Duodenal mucosa (tissue), 2 donors: Measurements from ENCODE around the gene PADI2.

Experiments used
- H3K27ac ChIP-seq: one replicate; pipeline ENCODE4 v1.7.0; 2013; ENCODE audit warnings: low read depth, low read length
- H3K27me3 ChIP-seq, 2 donors: one replicate each; pipeline ENCODE4 v1.7.0; 2013; ENCODE audit warnings: low read length in 2 of 2, control low read depth in 1 of 2; ENCODE audit not compliant: insufficient read depth in 2 of 2, control insufficient read depth in 1 of 2
- H3K36me3 ChIP-seq, 2 donors: one replicate each; pipeline ENCODE4 v1.7.0; 2013; ENCODE audit warnings: low read length in 2 of 2, control low read depth in 1 of 2; ENCODE audit not compliant: insufficient read depth in 2 of 2, control insufficient read depth in 1 of 2
- H3K4me1 ChIP-seq, 2 donors: one replicate each; pipeline ENCODE4 v1.7.0; 2013; ENCODE audit warnings: low read length in 2 of 2, control low read depth in 1 of 2; ENCODE audit not compliant: insufficient read depth in 2 of 2, control insufficient read depth in 1 of 2
- H3K4me3 ChIP-seq, 2 donors: one replicate each; pipeline ENCODE4 v1.7.0; 2013; ENCODE audit warnings: low read length in 2 of 2, low read depth in 1 of 2
- H3K9ac ChIP-seq, 2 donors: one replicate each; pipeline ENCODE4 v1.7.0; 2013; ENCODE audit warnings: low read length in 2 of 2, low read depth in 1 of 2
- H3K9me3 ChIP-seq, 2 donors: one replicate each; pipeline ENCODE4 v1.7.0; 2013; ENCODE audit warnings: low read length in 2 of 2, control low read depth in 1 of 2; ENCODE audit not compliant: control insufficient read depth in 1 of 2

Gene PADI2

DNA sequence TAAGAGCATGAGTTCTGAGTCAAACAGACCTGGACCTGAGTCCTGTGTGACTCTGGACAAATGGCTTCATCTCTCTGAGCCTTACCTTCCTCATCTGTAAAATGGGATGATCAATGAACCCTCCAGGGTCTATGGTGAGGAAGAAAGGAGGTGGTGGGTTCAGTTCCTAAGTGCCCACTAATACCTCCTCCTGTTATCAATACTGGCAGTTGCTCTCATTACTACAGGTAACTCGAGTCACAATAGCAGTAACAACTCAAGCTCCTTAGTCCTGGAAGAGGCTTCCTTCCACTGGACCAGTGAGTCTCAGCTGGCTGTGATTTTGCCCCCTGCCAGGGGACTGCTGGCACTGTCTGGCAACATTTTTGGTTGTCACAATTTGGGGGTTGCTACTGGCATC is 2.6 kb downstream of the PADI2 start:
- Histone ChIP-seq H3K4me3 (no peak overlapping the region), H3K9ac (no peak overlapping the region)

GRCh38 chr1:17113963-17114362 is 5.3 kb downstream of the PADI2 start:
- H3K4me1 ChIP-seq = peaks cover 12 to 19% of the 10 kb centered on the region in 2 donors
- H3K27me3 ChIP-seq = peaks cover 23 to 27% of the 10 kb centered on the region in 2 donors
- no peaks in the 10 kb centered on the region for H3K9me3 ChIP-seq
- no peak overlapping the region for H3K9ac ChIP-seq
- H3K36me3 ChIP-seq = no peaks in the 10 kb centered on the region
- H3K27ac ChIP-seq = no peak overlapping the region
- no peak overlapping the region for H3K4me3 ChIP-seq

More for the DNA sequence above, 2.6 kb downstream of the PADI2 start:
- peaks cover 26 to 37% of the 10 kb centered on the region in 2 donors for H3K27me3 ChIP-seq
- peaks cover 14% of the 10 kb centered on the region in 2 donors for H3K4me1 ChIP-seq
- H3K27ac ChIP-seq = no peak overlapping the region
- H3K36me3 ChIP-seq = no peaks in the 10 kb centered on the region
- H3K9me3 ChIP-seq = no peaks in the 10 kb centered on the region

DNA sequence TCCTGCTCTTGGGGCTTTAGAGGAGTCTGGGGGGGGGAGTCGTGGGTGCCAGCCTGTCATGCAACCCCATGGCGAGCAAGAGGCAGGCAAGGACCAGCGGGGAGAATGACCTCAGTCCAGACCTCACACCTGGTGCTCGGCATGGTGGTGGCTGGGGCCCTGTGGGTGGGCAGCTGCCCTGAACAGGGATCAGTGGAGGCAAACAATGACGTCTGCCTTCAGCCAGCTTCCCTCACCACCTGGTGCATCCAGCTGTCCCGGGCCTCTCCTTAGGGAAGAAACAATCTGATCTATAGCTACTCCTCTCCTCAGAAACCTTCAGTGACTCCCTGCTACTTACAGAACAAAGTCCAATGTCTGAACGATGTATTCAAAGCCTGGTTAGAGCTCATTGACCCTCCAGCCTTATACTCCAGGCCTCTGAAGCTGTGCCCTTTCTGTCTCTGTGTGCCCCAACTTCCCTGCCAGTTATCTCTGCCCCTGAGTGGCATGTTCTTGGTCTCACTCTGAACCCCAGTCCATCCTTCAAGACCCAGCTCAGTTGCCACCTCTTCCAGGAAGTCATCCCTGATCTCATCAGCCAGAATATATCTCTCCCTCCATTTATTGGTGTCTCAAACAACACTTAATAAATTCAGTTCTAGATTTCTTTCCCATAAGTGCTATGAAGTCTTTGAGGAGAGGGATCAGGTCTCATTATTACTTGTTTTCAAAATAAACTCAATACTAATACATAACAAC is 6.6 kb downstream of the PADI2 start:
- Histone ChIP-seq H3K27me3 (peaks cover 10 to 14% of the 10 kb centered on the region in 2 donors), H3K4me3 (no peak overlapping the region), H3K27ac (no peak overlapping the region), H3K36me3 (no peaks in the 10 kb centered on the region), H3K9me3 (no peaks in the 10 kb centered on the region), H3K4me1 (peaks cover 11 to 13% of the 10 kb centered on the region in 2 donors), H3K9ac (no peak overlapping the region)

- Histone ChIP-seq H3K9ac (no peak overlapping the region), H3K27ac (no peak overlapping the region), H3K36me3 (no peaks in the 10 kb centered on the region), H3K9me3 (no peaks in the 10 kb centered on the region), H3K4me1 (peaks cover 11 to 13% of the 10 kb centered on the region in 2 donors), H3K27me3 (peaks cover 4 to 10% of the 10 kb centered on the region in 2 donors), H3K4me3 (no peak overlapping the region)
Measured at GRCh38 chr1:17112076-17112475, 7.2 kb downstream of the PADI2 start.

- Histone ChIP-seq H3K4me3 (no peak overlapping the region), H3K4me1 (peaks cover 11 to 13% of the 10 kb centered on the region in 2 donors), H3K36me3 (no peaks in the 10 kb centered on the region), H3K27ac (no peak overlapping the region), H3K9me3 (no peaks in the 10 kb centered on the region), H3K9ac (no peak overlapping the region), H3K27me3 (no peaks in the 10 kb centered on the region)
Measured at GRCh38 chr1:17110555-17110926, 8.7 kb downstream of the PADI2 start.

GRCh38 chr1:17109892-17110554 is 9.2 kb downstream of the PADI2 start:
- H3K4me3 ChIP-seq = no peak overlapping the region
- no peak overlapping the region for H3K9ac ChIP-seq

DNA sequence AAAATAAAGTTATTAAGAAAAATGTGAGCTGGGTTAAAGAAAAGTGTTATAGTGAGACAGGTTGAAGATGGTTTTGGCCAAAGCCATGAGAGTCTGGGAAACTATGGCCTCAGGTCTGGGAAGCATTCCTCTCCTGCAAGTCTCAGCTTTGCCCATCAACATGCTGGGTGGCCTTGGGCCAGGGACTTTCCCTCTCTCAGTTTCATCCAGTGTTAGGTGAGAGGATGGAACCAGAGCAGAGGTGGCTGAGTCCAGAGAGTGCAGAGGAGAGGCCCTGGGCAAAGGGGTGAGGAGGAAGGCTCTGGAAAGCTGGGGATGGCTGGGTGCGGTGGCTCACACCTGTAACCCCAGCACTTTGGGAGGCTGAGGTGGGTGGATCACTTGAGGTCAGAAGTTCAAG is 10.5 kb downstream of the PADI2 start:
- H3K9me3 ChIP-seq = no peaks in the 10 kb centered on the region
- H3K27me3 ChIP-seq = no peaks in the 10 kb centered on the region
- peaks cover 11 to 13% of the 10 kb centered on the region in 2 donors for H3K4me1 ChIP-seq
- H3K27ac ChIP-seq = no peak overlapping the region
- no peak overlapping the region for H3K9ac ChIP-seq
- no peak overlapping the region for H3K4me3 ChIP-seq
- H3K36me3 ChIP-seq = no peaks in the 10 kb centered on the region

More at GRCh38 chr1:17109892-17110554, 9.2 kb downstream of the PADI2 start:
- H3K36me3 ChIP-seq = no peaks in the 10 kb centered on the region
- no peak overlapping the region for H3K27ac ChIP-seq
- peaks cover 11 to 13% of the 10 kb centered on the region in 2 donors for H3K4me1 ChIP-seq
- no peaks in the 10 kb centered on the region for H3K9me3 ChIP-seq
- no peaks in the 10 kb centered on the region for H3K27me3 ChIP-seq

GRCh38 chr1:17108360-17108759 is 10.9 kb downstream of the PADI2 start:
- H3K9me3 ChIP-seq = no peaks in the 10 kb centered on the region
- H3K9ac ChIP-seq = no peak overlapping the region
- H3K4me1 ChIP-seq = peaks cover 11 to 13% of the 10 kb centered on the region in 2 donors
- no peaks in the 10 kb centered on the region for H3K36me3 ChIP-seq
- no peak overlapping the region for H3K27ac ChIP-seq
- no peak overlapping the region for H3K4me3 ChIP-seq
- no peaks in the 10 kb centered on the region for H3K27me3 ChIP-seq

- Histone ChIP-seq H3K27me3 (no peaks in the 10 kb centered on the region), H3K9me3 (no peaks in the 10 kb centered on the region), H3K4me3 (no peak overlapping the region), H3K4me1 (peaks cover 5 to 7% of the 10 kb centered on the region in 2 donors), H3K36me3 (no peaks in the 10 kb centered on the region), H3K9ac (no peak overlapping the region), H3K27ac (no peak overlapping the region)
Measured at GRCh38 chr1:17104782-17105181, 14.5 kb downstream of the PADI2 start.

GRCh38 chr1:17102232-17102631 is 17.0 kb downstream of the PADI2 start:
- Histone ChIP-seq H3K4me3 (no peak overlapping the region), H3K36me3 (no peaks in the 10 kb centered on the region), H3K4me1 (peaks cover 3 to 4% of the 10 kb centered on the region in 2 donors), H3K9me3 (no peaks in the 10 kb centered on the region), H3K9ac (no peak overlapping the region), H3K27me3 (no peaks in the 10 kb centered on the region), H3K27ac (no peak overlapping the region)
